ENCODE results near the gene RNF32. TPM values are rescaled to one million over a fixed set of nuclear protein-coding genes. Genes with fewer than 3 reads are reported as not detected.

The RNF32 gene
- total and polyA plus RNA-seq, 3 experiments from 2014 or later: 0.20 to 0.83 (median 0.40) TPM

DNA sequence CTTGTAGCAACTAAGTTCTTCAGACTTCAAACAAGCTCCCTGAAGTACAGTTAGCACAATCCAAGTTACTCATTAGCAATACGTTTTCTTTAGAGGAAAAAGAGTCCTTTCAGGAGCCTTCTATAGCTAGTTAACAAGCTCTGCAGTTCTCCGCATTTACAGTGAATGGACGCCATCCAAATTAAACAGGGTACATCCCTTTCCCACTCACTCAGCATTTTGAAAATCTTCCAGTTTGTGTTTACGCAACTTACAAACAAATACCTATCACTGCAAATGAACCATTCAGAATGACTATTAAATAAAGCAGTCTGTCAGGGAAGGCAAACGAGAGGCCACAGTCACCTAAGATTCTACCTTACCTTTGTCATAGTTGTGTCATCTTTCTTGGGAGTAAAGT lies 84.5 kb downstream of the RNF32 start:
- Mint-ChIP-seq H3K4me3 (no peak overlapping the region), H3K27me3 (no peaks in the 10 kb centered on the region)
- CTCF ChIA-PET: no interaction called here

DNA sequence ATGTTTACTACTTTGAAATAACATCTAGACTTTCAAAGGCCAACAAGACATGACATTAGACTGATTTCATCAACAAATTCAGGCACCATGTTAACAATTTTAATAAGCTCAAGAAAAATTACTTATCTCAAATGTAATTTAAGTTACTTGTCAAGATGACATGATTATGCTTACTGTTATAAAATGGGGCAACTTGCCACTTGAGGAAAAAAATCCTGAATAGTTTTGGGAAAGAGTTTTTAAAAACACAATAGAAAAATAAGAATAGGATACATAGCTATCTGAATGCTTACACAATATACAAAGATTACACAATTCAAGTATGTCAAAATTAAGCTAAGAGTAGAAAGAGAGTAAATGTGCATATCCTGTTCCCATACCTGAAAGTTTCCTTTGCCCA lies 85.4 kb downstream of the RNF32 start:
- H3K4me3 Mint-ChIP-seq: no peak overlapping the region
- Histone ChIP-seq H3K27me3 (ENCODE audit: insufficient read depth, low read length, poor library complexity, severe bottlenecking) (no peaks in the 10 kb centered on the region), H3K9me3 (ENCODE audit: low read length) (no peaks in the 10 kb centered on the region), H3K27ac (ENCODE audit: low read depth, low read length) (no peak overlapping the region), H3K4me1 (ENCODE audit: insufficient read depth, low read length) (no peaks in the 10 kb centered on the region), H3K36me3 (ENCODE audit: insufficient read depth, low read length) (peaks cover 5% of the 10 kb centered on the region), H3K4me3 (ENCODE audit: low read length) (no peak overlapping the region)
- POLR2A ChIA-PET: no interaction called here
- peaks cover 0 to under 1% (median 0%) of the 10 kb centered on the region in 3 donors for H3K4me1 Mint-ChIP-seq
- H3K9me3 Mint-ChIP-seq: no peaks in the 10 kb centered on the region
- no peaks in the 10 kb centered on the region for H3K27me3 Mint-ChIP-seq
- no peak overlapping the region for H3K27ac Mint-ChIP-seq
- CTCF ChIA-PET: no interaction called here
- DNase-seq: no peak
- H3K36me3 Mint-ChIP-seq: peaks cover 7 to 46% (median 13%) of the 10 kb centered on the region in 3 donors

More for the DNA sequence above, 84.5 kb downstream of the RNF32 start:
- Histone ChIP-seq H3K4me1 (ENCODE audit: insufficient read depth, low read length) (no peaks in the 10 kb centered on the region), H3K4me3 (ENCODE audit: low read length) (no peak overlapping the region), H3K36me3 (ENCODE audit: insufficient read depth, low read length) (peaks cover 5% of the 10 kb centered on the region), H3K27me3 (ENCODE audit: insufficient read depth, low read length, poor library complexity, severe bottlenecking) (no peaks in the 10 kb centered on the region), H3K9me3 (ENCODE audit: low read length) (no peaks in the 10 kb centered on the region), H3K27ac (ENCODE audit: low read depth, low read length) (no peak overlapping the region)
- DNase-seq: no peak
- no peaks in the 10 kb centered on the region for H3K9me3 Mint-ChIP-seq
- POLR2A ChIA-PET: no interaction called here
- H3K27ac Mint-ChIP-seq: no peak overlapping the region
- no peaks in the 10 kb centered on the region for H3K4me1 Mint-ChIP-seq
- peaks cover 4 to 45% (median 16%) of the 10 kb centered on the region in 3 donors for H3K36me3 Mint-ChIP-seq

All from CD8-positive, alpha-beta memory T cell (primary cell).